Astrocyte of the spinal cord (primary cell): ENCODE data around the gene TRMT44.

Experiments used
- DNase-seq: peaks from one replicate; pipeline ENCODE4 v3.0.0; 2011; ENCODE audit warnings: low read depth, low spot score
- H3K4me3 ChIP-seq: 2 replicates; pipeline ENCODE4 v1.5.1; 2011; ENCODE audit warnings: low read depth, mild to moderate bottlenecking, low read length, moderate library complexity
- CTCF ChIP-seq: IDR thresholded peaks from 2 replicates; pipeline ENCODE4 v1.5.1; 2012; ENCODE audit warnings: low read depth, mild to moderate bottlenecking, low read length, inconsistent platforms
- in situ Hi-C: cut with HindIII; loops from 2 replicates; pipeline ENCODE4 v1.10.0; 2017; ENCODE audit warnings: low sequenced_read_pairs

TRMT44 gene

GRCh38 chr4:8501781-8502180, 61.2 kb downstream of the TRMT44 start:
- no peak for DNase-seq
- in situ Hi-C loops: no loop called here
- H3K4me3 ChIP-seq: no peak overlapping the region
- no peak for TF ChIP-seq CTCF

GRCh38 chr4:8502371-8502770, 61.8 kb downstream of the TRMT44 start:
- no peak overlapping the region for H3K4me3 ChIP-seq
- no peak for TF ChIP-seq CTCF
- in situ Hi-C loops: no loop called here
- no peak for DNase-seq

- in situ Hi-C loops: no loop called here
- no peak overlapping the region for H3K4me3 ChIP-seq
- TF ChIP-seq CTCF: no peak
- peak; percentile 19 for DNase-seq
Observed at GRCh38 chr4:8502836-8503585, 62.4 kb downstream of the TRMT44 start.

GRCh38 chr4:8503801-8504200, 63.2 kb downstream of the TRMT44 start:
- in situ Hi-C loops: no loop called here
- no peak for TF ChIP-seq CTCF

GRCh38 chr4:8504279-8505007, 63.9 kb downstream of the TRMT44 start:
- no peak for TF ChIP-seq CTCF
- in situ Hi-C loops: no loop called here
- DNase-seq: no peak
- no peak overlapping the region for H3K4me3 ChIP-seq

More at GRCh38 chr4:8503801-8504200, 63.2 kb downstream of the TRMT44 start:
- no peak overlapping the region for H3K4me3 ChIP-seq
- no peak for DNase-seq

- no peak for DNase-seq
- TF ChIP-seq CTCF: no peak
- no peak overlapping the region for H3K4me3 ChIP-seq
- in situ Hi-C loops: no loop called here
Observed at GRCh38 chr4:8505229-8505628, 64.7 kb downstream of the TRMT44 start.
